Fibroblast of lung (primary cell): ENCODE data around the gene CSRNP3.

Experiments used
- EZH2 ChIP-seq: IDR thresholded peaks from 2 replicates; pipeline ENCODE4 v1.5.1; 2012; ENCODE audit warnings: low read length, control low read depth, mild to moderate bottlenecking; ENCODE audit errors: missing control alignments
- TF ChIP-seq, protein P1 (sequence below), 2 donors: IDR thresholded peaks in 1 of 2; conservative IDR thresholded peaks in 1 of 2; 1 replicate in 1 of 2; 2 replicates in 1 of 2; pipeline ENCODE4 v1.5.1; 2011 to 2012; ENCODE audit warnings: low read length in 2 of 2, control low read depth in 1 of 2, inconsistent platforms in 1 of 2, low read depth in 1 of 2, mild to moderate bottlenecking in 1 of 2

DNA sequence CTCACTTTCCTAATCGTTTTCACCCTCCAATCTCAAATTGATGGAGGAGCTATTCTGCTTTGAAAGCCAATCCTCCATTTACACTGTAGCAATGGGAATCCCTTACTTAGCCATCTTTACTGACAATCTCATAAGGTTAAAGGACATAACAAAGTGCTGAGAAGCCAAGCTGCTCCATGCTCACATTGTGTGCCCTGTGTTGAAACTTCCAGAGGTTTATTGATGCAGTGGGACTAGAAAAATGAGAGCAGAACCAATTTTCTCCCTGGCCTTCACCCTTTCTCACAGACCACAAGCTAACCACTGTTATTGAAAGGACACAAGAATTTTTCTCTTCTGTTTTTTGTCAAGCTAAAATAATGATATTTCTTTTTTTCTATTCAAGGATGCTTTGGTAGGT, 63.8 kb downstream of the CSRNP3 start:
- TF ChIP-seq, protein P1, sequence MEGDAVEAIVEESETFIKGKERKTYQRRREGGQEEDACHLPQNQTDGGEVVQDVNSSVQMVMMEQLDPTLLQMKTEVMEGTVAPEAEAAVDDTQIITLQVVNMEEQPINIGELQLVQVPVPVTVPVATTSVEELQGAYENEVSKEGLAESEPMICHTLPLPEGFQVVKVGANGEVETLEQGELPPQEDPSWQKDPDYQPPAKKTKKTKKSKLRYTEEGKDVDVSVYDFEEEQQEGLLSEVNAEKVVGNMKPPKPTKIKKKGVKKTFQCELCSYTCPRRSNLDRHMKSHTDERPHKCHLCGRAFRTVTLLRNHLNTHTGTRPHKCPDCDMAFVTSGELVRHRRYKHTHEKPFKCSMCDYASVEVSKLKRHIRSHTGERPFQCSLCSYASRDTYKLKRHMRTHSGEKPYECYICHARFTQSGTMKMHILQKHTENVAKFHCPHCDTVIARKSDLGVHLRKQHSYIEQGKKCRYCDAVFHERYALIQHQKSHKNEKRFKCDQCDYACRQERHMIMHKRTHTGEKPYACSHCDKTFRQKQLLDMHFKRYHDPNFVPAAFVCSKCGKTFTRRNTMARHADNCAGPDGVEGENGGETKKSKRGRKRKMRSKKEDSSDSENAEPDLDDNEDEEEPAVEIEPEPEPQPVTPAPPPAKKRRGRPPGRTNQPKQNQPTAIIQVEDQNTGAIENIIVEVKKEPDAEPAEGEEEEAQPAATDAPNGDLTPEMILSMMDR (conservative IDR thresholded peaks at IDR 0.05 in 1 of 2, IDR thresholded peaks at IDR 0.05 in 1 of 2; ENCODE audit: low read depth in 1 of 2, low read length in 2 of 2) = no peak
- TF ChIP-seq EZH2 = no peak
